ENCODE data around the gene DNPEP. TPM values are rescaled to one million over a fixed set of nuclear protein-coding genes. Genes with fewer than 3 reads are reported as not detected.

The DNPEP gene
- total RNA-seq, 4 donors from 2014 or later, result 90.8 to 180 (median 177) TPM

DNA sequence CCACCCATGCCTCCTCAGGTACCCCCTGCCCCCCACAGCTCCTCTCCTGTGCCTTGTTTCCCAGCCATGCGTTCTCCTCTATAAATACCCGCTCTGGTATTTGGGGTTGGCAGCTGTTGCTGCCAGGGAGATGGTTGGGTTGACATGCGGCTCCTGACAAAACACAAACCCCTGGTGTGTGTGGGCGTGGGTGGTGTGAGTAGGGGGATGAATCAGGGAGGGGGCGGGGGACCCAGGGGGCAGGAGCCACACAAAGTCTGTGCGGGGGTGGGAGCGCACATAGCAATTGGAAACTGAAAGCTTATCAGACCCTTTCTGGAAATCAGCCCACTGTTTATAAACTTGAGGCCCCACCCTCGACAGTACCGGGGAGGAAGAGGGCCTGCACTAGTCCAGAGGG lies 29.7 kb upstream of the DNPEP start:
- Histone ChIP-seq H3K27ac (peak overlapping the region in 2 of 4 donors; percentile 40 to 90), H3K4me3 (no peak overlapping the region)
- no peak for DNase-seq

DNA sequence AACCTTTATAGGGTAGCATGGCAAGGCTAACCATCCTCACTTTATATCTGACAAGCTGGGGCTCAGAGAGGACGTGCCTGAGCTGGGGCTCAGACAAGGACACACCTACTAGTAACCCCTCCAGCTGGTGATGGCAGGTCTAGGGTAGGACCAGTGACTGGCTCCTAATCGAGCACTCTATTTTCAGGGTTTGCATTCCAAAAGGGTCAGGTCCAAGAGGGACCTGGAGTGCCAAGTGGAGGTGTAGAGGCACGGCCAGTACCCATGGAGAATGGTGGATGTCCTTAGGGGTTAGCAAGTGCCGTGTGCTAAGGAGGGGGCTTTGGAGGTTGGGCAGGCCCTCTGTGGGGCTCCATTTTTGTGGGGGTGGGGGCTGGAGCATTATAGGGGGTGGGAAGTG lies 29.2 kb upstream of the DNPEP start:
- no peak for DNase-seq
- H3K4me3 ChIP-seq, result no peak overlapping the region
- TF ChIP-seq, protein P1, sequence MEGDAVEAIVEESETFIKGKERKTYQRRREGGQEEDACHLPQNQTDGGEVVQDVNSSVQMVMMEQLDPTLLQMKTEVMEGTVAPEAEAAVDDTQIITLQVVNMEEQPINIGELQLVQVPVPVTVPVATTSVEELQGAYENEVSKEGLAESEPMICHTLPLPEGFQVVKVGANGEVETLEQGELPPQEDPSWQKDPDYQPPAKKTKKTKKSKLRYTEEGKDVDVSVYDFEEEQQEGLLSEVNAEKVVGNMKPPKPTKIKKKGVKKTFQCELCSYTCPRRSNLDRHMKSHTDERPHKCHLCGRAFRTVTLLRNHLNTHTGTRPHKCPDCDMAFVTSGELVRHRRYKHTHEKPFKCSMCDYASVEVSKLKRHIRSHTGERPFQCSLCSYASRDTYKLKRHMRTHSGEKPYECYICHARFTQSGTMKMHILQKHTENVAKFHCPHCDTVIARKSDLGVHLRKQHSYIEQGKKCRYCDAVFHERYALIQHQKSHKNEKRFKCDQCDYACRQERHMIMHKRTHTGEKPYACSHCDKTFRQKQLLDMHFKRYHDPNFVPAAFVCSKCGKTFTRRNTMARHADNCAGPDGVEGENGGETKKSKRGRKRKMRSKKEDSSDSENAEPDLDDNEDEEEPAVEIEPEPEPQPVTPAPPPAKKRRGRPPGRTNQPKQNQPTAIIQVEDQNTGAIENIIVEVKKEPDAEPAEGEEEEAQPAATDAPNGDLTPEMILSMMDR (IDR thresholded peaks at IDR 0.05), result no peak
- TF ChIP-seq POLR2A (IDR thresholded peaks at IDR 0.05), result no peak
- H3K27ac ChIP-seq, result peak overlapping the region in 2 of 4 donors; percentile 40 to 90
- H3K36me3 ChIP-seq, result no peaks in the 10 kb centered on the region
- no peaks in the 10 kb centered on the region for H3K9me3 ChIP-seq
- H3K27me3 ChIP-seq, result peaks cover 0 to 10% of the 10 kb centered on the region in 2 donors
- H3K4me1 ChIP-seq, result peaks cover 0 to 12% (median 0%) of the 10 kb centered on the region in 4 donors

More for the DNA sequence above, 29.7 kb upstream of the DNPEP start:
- Histone ChIP-seq H3K36me3 (no peaks in the 10 kb centered on the region), H3K27me3 (peaks cover 0 to 10% of the 10 kb centered on the region in 2 donors), H3K4me1 (peaks cover 0 to 12% (median 0%) of the 10 kb centered on the region in 4 donors), H3K9me3 (no peaks in the 10 kb centered on the region)
- TF ChIP-seq, protein P1 (IDR thresholded peaks at IDR 0.05), result no peak
- TF ChIP-seq POLR2A (IDR thresholded peaks at IDR 0.05), result no peak

DNA sequence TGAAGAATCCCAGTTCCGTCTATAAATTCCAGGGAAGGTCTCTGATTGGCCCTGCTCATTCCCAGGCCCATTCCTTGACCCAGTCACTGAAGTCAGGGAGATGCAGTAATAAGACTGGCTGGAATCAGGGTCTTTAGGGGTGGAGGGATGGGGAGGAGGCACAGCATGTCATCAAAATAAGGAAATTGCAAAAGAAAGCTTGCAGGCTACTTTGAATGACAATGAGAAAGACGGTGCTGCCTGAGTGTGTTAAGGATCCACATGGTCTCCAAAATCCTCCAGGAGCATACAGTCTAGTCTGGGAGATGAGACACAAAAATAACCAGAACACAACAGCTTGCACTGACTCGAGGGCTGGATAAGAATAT lies 28.5 kb upstream of the DNPEP start:
- H3K27me3 ChIP-seq, result peaks cover 0 to 10% of the 10 kb centered on the region in 2 donors
- H3K4me1 ChIP-seq, result peaks cover 0 to 12% (median 0%) of the 10 kb centered on the region in 4 donors
- DNase-seq, result no peak
- H3K9me3 ChIP-seq, result no peaks in the 10 kb centered on the region
- no peaks in the 10 kb centered on the region for H3K36me3 ChIP-seq
- no peak overlapping the region for H3K4me3 ChIP-seq
- TF ChIP-seq POLR2A (IDR thresholded peaks at IDR 0.05), result no peak
- TF ChIP-seq, protein P1 (IDR thresholded peaks at IDR 0.05), result no peak
- peak overlapping the region in 1 of 4 donors; percentile 90 for H3K27ac ChIP-seq

DNA sequence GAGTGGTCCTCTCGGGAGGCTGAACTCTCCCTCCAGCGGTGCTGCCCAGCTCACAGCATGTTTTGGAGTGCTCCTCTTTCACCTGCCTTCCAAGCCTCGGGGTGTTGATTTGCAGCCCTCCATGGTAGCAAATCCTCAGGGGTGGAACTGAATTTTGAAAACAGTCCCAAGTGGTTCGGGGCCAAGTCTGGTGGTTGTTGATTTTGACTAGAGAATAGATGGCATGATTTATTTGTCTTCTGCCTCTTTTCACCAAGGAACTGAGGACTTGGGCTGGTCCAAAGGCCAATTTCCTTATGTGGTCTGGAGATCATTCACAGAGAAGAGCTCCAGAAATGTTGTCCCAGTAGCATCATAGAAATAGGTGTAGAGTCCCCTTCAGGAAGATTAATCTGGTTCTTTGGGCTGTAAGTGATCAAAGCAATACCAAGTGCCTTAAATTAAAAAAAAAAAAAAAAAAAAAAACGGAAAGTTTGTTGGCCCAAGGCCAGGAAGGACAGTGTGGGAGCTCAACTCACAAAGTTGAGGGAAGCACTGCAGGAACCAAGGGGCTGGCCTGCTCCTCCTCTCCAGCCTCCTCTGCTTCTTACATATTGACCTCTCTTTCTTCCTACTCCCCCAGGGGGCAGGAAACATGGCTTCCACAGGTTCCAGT lies 28.0 kb upstream of the DNPEP start:
- Histone ChIP-seq H3K9me3 (no peaks in the 10 kb centered on the region), H3K4me1 (peaks cover 0 to 12% (median 0%) of the 10 kb centered on the region in 4 donors), H3K27ac (peak overlapping the region in 2 of 4 donors; percentile 39 to 90), H3K27me3 (peaks cover 0 to 10% of the 10 kb centered on the region in 2 donors), H3K4me3 (no peak overlapping the region), H3K36me3 (no peaks in the 10 kb centered on the region)
- TF ChIP-seq, protein P1 (IDR thresholded peaks at IDR 0.05), result no peak
- TF ChIP-seq POLR2A (IDR thresholded peaks at IDR 0.05), result no peak
- no peak for DNase-seq

DNA sequence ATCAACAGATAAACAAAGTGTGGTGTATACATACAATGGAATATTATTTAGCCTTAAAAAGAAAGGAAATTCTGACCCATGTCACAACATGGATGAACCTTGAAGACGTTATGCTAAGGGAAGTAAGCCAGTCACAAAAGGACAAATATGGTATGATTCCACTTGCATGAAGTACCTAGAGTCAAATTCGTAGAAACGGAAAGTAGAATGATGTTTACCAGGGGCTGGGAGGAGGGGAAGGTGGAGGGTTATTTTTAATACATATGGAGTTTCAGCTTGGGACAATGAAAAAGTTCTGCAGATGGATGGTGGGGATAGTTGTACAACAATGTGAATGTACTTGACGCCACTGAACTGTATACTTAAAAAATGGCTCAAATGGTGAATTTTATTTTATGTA lies 27.1 kb upstream of the DNPEP start:
- H3K27ac ChIP-seq, result peak overlapping the region in 1 of 4 donors; percentile 90
- DNase-seq, result no peak
- no peak overlapping the region for H3K4me3 ChIP-seq
- no peaks in the 10 kb centered on the region for H3K36me3 ChIP-seq
- H3K27me3 ChIP-seq, result peaks cover 0 to 10% of the 10 kb centered on the region in 2 donors
- peaks cover 0 to 12% (median 0%) of the 10 kb centered on the region in 4 donors for H3K4me1 ChIP-seq
- no peak for TF ChIP-seq POLR2A (IDR thresholded peaks at IDR 0.05)
- TF ChIP-seq, protein P1 (IDR thresholded peaks at IDR 0.05), result no peak
- H3K9me3 ChIP-seq, result no peaks in the 10 kb centered on the region
